ENCODE data around the gene FAM135A.
"Not testable (repeated sequence)": the region's sequence is repeated elsewhere in the genome, so short reads cannot be mapped to it uniquely, and the experiment has no call there.

FAM135A gene

GRCh38 chr6:70470016-70470415, 56.7 kb downstream of the FAM135A start:
- DNase-seq = no peak

GRCh38 chr6:70470510-70470909, 57.2 kb downstream of the FAM135A start:
- DNase-seq = not testable (repeated sequence)

- DNase-seq = no peak
Observed at GRCh38 chr6:70474751-70475150, 61.4 kb downstream of the FAM135A start.

GRCh38 chr6:70479236-70479635, 65.9 kb downstream of the FAM135A start:
- DNase-seq = no peak

- not testable (repeated sequence) for DNase-seq
Observed at GRCh38 chr6:70486638-70487037, 73.3 kb downstream of the FAM135A start.

- DNase-seq = no peak
Observed at GRCh38 chr6:70489364-70489763, 76.1 kb downstream of the FAM135A start.

GRCh38 chr6:70494833-70495232, 81.5 kb downstream of the FAM135A start:
- DNase-seq = no peak

- DNase-seq = not testable (repeated sequence)
Observed at GRCh38 chr6:70495790-70496189, 82.5 kb downstream of the FAM135A start.

- no peak for DNase-seq
Observed at GRCh38 chr6:70502484-70502883, 89.2 kb downstream of the FAM135A start.

- no peak for DNase-seq
Observed at GRCh38 chr6:70503813-70504465, 90.6 kb downstream of the FAM135A start.

GRCh38 chr6:70506321-70506720, 93.0 kb downstream of the FAM135A start:
- no peak for DNase-seq

GRCh38 chr6:70507161-70507560, 93.9 kb downstream of the FAM135A start:
- no peak for DNase-seq

GRCh38 chr6:70508953-70509352, 95.6 kb downstream of the FAM135A start:
- no peak for DNase-seq

GRCh38 chr6:70510600-70510999, 97.3 kb downstream of the FAM135A start:
- DNase-seq = no peak

GRCh38 chr6:70518723-70519122, 105.4 kb downstream of the FAM135A start:
- no peak for DNase-seq

GRCh38 chr6:70520575-70520974, 107.3 kb downstream of the FAM135A start:
- DNase-seq = peak; percentile 14

- DNase-seq = no peak
Observed at GRCh38 chr6:70524721-70525286, 111.5 kb downstream of the FAM135A start.

- DNase-seq = no peak
Observed at GRCh38 chr6:70527071-70527737, 113.9 kb downstream of the FAM135A start.

- no peak for DNase-seq
Observed at GRCh38 chr6:70530023-70530422, 116.7 kb downstream of the FAM135A start.

- DNase-seq = no peak
Observed at GRCh38 chr6:70531133-70531532, 117.8 kb downstream of the FAM135A start.

- no peak for DNase-seq
Observed at GRCh38 chr6:70537266-70537665, 124.0 kb downstream of the FAM135A start.

GRCh38 chr6:70538376-70538775, 125.1 kb downstream of the FAM135A start:
- DNase-seq = no peak

GRCh38 chr6:70547313-70547712, 134.0 kb downstream of the FAM135A start:
- DNase-seq = no peak

GRCh38 chr6:70547905-70548304, 134.6 kb downstream of the FAM135A start:
- no peak for DNase-seq

All from activated CD4-positive, alpha-beta T cell treated with anti-CD3 and anti-CD28 coated beads, Interleukin-2, Interleukin-6, amounts not matched to agents 100 ng/mL and 50 ng/mL, durations not matched to agents 16 hours and 8 hours (primary cell).